Panc1 (cell line): ENCODE measurements around the gene PHLDB1.

Experiments
- POLR2AphosphoS5 ChIP-seq: IDR thresholded peaks from 2 replicates; pipeline ENCODE4 v1.6.1; 2012; ENCODE audit warnings: mild to moderate bottlenecking, low read depth, low read length, moderate library complexity
- TCF7L2 ChIP-seq: IDR thresholded peaks from 2 replicates; pipeline ENCODE4 v1.6.1; 2011; ENCODE audit warnings: mild to moderate bottlenecking, low read depth, low read length, inconsistent platforms

GRCh38 chr11:118644496-118644895 lies 37.1 kb downstream of the PHLDB1 start:
- no peak for TF ChIP-seq POLR2AphosphoS5
- TF ChIP-seq TCF7L2: no peak
